DMS 273 (cell line): ENCODE measurements around the gene MXD4.
A peak's percentile ranks its signal among the peaks of the same experiment; 100 is the strongest.

ENCODE experiments used
- DNase-seq: peaks from one replicate; lab custom pipeline; 2025; ENCODE audit not compliant: unreplicated experiment; lab: John Stamatoyannopoulos, UW

The MXD4 gene

DNA sequence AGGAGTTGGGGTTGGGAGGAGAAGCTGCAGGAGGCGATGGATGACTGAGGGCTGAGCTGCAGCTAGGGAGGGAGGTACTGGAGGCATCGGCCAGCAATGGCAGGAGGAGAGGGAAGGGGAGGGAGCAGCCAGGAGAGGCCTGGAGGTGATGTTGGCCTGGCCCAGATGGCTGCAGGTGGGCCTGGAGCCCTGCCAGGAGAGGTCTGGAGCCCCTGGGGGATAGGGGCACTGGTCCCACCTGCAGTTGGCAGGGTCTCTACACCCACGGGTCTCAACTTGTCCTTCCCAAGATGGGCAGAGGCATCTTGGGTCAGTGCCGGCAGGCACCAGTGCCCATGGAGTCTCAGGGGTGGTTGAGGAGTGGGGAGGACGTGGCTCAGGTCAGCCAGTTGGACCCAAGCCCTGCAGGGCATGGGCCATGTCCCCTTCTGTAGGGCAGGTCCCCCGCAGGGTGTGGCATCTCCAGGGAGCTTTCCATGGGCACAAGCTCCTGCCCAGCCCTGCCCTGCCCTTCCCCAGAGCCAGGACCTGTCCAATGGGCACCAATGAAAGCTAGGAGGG, 2.7 kb upstream of the MXD4 start:
- DNase-seq: no peak

DNA sequence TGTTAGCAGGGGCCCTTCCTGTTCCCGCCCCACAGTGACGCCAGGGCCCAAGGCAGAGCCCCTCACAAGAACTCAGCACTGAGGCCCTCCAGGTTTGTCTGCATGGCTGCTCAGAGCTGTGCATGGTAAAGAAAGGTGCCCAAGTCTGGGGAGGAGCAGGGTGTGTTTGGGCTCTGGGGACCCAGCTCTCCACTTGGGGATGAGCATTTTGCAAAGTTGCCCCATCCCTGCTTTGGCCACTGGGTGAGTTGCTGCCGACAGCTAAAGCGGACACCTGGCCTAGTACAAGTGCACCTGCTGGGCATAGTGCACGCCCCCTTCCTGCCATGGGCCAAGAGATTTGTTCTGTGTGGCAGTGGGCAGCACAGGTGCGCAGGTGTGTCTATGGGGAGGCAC, 2.0 kb upstream of the MXD4 start:
- DNase-seq: no peak

DNA sequence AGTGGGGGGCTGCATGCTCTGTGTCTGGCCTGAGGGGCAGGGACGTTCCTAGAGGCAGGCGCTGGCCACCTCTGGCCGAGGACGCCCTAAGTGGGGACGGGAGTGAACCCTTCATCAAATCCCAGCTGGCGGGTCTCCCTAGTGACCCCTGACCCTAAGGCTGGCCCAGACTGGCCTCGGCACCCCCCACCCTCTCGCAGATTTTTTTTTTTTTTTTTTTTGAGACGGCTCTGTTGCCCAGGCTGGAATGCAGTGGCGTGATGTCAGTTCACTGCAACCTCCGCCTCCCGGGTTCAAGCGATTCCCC, 988 bp upstream of the MXD4 start:
- DNase-seq: no peak

DNA sequence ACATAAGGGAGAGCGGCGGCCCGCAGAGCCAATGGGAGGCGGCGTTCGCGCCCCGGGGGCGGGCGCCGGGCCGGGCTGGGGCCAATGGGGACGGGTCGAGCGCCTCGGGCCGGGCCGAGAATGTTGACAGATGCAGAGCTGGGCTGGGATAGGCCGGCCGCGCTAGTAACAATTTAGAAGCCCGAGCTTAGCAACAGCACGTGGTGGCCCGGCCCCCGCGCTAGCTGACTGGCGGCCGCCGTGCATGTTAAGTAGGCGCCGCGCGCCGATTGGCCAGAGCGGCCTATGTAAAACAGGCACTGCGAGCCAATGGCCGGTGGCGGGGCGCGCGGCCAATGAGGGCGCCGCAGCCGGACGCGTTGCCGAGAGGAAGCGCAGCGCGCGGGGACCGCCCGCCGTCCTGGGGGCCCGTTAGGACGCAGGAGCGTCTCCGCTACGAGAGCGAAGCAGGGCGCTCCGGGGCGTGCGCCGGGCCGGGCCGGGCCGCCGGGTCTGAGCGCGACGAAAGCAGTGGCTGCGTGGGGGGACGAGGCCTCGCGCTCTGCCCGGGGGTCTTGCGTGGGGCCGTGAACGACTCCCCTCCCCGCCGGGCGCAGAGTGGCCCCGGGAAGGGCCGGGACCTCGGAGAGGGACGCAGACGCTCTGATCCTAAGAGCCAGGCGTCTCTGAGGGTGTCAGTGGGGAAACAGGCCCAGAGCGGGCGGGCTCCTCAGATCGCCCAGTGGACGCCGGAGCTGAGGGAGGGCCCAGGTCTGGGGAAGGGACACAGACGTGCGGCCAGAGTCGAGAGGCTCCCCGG, 435 bp upstream of the MXD4 start:
- DNase-seq: peak; percentile 99

DNA sequence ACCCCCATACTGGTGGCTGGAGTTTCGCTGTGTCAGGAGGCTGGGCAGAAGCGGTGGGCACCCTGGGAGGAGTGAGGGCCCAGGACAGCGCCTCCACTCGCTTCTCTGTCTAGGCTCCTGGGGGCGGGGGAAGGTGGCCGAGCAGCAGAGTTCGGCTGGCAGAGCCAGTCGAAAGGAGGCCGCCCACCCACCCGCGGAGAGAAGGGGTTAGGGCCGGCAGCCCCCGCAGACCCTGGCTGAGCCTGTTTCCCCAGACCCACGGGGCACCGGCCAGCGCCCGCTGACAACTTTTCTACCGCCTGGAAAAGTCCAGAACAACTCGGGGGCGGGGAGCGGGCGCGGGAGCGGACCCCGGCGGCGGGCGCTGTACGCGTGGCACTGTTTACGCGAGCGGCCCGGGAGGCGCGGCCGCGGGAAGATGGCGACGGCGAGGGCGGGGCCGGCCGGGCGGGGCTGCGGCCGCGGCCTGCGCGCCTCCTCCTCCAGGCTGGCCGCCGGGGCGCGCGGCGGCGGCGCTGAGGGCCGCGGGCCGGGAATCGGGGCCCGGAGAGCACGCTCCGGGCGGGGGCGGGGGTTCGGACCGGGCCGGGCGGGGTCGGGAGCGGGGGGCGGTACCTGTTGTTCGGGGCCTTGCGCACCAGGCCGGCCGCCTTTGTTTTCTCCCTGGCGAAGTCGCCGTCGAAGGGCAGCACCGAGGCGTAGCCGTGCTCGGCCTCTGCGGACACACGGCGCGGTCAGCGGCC, 628 bp downstream of the MXD4 start:
- peak; percentile 76 for DNase-seq

DNA sequence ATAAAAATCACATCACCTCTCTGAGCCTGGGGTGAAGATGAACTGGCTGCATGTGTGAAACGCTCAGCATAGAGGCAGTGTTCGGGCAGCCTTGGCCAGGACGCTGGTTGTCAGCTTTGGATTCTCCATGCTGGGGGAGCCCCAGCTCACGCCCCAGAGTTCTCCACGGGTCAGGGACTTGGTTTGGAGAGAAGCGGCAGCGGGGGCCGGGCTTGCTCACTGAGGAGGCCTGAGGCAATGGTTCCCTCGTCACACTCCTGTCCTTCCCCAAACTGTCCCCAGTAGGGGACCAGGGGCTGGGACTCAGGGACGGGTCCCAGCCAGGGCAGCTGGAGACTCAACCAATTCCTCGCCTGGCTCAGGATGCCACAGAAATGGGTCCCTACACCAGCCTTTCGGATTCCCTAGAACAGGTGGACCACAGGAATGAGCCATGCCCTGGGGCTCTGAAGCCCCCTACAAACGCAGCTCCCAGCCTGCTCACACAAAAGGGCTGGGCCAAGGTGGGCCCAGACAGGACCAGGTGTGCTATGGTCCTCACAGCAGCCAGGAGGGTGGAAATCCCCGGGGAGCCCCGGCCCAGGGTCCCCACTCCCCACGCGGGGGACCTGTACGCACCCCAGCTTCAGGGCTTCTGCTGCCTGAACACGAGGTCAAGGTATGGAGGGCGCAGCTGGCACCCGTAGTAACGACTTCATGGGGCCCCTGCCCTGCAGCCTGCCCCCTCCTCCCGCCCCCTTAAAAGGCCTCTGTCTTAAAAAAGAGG, 1.4 kb downstream of the MXD4 start:
- DNase-seq: no peak

DNA sequence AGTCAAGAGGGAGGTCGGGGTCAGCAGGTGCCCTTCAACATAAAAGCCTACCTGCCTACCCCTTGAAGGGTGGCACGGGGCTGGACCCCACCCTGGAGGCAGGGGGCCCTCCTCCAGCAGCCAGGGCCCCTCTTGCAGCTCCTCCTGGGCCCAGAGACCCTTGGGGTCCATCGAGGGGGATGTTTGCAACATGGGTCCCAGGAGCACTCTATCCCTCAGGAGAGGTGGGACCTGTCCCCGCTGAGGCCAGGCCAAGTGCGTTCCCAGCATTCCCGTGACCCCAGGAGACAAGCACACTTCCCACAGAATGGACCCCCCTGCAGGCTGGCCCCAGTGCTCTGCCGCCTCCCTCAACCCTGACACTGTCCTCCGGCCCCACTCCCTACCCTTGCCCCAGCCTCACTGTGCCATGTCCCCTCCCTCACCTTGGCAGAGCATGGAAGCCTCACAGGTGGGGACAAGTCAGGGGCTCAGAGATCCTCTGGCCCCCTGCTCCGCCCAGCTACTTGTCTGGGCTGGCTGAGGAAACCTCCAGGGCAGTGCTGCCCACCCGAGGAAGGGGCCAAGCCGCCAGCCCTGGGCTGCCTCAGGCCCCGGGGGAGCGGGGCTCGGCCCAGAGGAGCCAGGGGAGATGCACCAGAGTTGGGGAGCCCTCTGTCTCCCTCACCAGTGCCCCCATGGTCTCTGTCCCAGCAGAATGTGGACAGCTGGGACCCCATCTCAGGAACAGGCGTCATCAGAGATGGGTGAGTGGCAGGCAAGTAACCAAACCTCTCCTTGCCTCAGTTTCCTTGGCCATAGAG, 2.2 kb downstream of the MXD4 start:
- DNase-seq: no peak

DNA sequence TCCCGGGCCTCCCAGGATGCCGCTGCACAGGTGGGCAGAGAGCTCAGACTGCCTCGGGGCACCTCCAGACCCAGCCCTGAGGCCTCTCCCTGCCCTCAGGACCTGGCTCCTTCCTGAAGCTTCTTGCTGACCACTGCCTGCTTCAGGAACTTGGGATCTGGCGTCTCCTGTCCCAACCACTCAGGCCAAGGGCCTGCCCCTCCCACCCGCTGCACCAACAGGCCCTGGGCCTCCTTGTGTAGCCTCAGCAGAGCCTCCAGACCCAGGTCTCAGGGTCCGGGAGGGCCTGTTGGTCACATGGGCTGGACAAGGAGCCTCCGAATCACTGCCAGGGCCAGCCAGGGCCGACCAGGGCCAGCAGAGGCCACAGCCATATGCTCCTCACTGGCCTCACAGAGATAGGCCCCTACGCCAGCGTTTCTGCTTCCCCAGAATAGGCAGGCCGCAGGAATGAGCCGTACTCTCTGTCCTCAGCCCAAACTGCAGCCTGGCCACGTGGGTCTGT, 2.8 kb downstream of the MXD4 start:
- no peak for DNase-seq

DNA sequence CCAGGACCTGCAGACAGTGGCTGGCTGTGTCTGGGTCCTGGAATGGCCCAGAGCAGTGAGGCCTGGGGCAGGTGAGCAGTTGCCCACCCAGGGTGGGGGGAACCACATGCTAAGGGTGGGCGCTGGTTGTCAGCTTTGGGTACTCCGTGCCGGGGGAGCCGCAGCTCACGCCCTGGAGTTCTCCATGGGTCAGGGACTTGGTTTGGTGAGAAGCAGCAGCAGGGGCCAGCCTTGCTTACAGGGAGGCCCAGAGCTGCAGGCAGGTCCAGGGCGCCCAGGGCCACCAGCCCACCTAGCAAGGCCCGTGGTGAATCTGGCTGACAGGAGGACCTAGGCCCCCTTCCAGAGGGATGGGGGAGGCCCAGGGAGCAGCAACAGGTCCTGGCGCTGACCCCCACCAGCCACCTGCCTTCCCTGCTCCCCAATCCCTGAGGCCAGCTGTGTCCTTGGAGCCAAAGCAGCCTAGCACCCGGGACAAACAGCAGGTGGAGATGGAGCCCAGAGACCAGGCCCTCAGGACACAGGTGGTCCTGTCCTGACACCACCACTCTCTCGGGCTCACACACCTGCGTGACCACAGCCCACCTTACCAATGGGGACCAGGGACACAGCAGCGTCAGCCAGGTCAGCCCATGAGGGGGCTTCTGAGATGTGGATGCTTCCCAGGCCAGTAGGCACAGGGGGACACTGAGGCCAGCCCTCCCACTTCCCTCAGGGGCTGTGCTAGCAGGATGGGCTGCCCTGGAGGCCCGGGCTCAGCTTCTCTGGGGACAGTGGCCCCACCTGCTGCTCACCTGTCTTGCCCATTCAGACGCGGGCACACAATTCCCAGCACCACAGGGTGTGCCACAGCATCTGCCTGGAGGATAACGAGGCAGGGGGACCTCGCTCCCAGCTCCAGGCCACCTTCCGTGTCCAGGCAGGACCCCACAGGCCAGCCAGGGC, 3.5 kb downstream of the MXD4 start:
- no peak for DNase-seq

DNA sequence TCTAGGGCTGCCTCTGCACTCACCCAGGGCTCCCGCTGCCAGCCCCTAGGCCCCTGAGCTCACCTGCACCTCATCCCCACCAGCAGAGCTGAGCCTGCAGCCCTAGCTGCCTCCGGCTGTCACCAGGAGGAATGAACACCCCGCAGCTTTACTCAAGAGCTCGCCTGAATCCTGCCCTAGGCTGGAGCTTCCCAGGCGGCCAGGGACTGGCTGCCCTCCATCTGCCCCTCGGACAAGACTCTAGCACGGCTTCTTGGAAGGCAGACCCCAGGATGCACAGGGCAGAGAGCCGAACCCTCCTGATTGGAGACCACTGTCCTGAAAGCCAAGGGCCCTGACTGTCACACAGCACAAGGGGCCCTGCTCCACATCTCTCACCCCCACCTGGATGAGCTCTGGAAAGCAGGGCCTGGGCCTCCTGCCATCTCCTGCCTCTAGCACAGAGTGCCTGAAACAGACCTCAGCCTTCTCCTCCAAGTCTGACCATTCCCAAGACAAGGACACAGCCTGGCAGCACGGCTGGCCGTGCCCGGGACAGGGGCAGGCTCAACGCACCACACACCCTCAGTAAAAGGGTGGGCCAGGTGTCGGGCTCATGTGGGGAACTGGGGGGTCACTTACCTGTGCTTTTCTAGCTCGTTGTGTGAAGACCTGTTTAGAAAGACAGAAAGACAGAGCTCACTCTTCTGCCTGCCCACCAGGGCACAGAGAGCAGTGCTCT, 4.4 kb downstream of the MXD4 start:
- no peak for DNase-seq

DNA sequence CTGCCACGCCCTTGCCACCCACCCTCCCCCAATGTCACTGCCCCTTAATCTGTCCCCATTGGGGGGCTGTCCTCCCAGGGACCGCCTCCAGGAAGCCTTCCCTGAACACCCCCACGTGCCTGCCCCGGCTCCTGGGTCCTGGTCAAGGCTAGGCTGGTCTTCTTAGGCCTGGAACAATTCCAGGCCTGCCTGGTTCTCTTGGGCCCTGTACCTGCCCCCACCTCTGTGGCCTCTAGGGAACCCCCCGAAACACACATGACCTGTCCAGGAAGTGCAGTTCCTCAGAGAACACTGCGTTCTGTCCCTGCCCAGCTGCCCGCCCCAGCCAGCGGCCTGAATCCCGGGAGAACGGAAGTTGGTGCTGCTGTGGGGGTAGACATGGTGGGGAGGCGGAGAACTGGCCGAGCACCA, 5.1 kb downstream of the MXD4 start:
- no peak for DNase-seq

DNA sequence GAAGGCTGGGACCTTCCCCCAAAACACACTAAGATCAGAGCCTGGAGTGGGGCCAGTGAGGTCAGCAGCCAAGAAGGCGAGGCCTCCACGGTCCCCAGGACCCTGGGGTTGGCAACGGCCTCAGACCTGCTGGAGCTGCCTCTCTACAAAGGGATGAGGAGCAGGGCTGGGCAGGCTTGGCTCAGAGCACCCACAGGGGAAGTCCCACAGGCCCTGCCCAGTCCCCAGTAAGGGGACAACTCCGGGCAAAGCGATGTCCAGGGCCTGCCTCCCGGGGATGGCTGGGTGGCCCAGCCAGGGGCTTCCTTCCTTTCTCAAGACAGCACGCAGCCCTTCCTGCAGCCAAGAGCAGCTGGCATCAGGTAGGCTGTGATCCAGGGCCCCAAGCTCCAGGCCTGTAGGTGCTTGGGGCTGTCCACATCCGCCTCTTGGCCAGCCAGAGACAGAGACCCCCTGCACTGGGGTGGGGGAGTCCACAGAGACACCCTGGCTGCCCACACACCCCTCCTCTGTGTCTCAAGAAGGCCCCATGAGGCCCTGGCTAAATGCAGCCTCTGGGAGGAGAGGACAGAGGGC, 5.7 kb downstream of the MXD4 start:
- no peak for DNase-seq

DNA sequence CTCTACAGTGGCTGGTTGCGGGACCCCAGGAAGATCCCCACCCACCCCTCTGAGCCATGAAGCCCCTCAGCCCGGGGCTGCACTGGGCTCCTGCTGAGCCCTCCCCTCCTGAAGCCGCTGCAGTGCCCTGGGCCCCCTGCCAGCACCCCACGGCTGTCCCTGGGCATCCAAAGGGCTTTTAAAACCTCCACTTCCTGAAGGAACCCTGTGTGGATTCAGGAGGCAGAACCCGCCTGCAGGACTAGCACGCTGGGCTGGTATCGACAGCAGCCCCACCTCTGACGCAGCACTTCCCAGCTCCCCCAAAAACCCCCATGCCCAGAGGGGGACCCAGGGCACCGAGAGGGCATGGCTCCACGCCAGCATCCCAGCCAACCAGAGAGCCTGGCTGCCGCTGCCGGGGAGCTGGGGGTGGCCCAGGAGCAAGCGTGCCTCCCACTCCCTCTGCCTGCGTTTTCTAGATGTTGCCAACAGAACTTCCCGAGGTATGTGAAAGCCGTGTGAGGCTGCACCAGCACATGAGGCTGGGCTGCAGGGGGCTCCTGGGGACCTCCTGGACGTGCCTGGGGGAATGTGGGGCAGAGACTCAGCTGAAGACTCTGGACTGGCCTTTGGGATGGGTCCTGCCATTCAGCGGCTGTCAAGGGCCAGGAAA, 6.3 kb downstream of the MXD4 start:
- DNase-seq: no peak

DNA sequence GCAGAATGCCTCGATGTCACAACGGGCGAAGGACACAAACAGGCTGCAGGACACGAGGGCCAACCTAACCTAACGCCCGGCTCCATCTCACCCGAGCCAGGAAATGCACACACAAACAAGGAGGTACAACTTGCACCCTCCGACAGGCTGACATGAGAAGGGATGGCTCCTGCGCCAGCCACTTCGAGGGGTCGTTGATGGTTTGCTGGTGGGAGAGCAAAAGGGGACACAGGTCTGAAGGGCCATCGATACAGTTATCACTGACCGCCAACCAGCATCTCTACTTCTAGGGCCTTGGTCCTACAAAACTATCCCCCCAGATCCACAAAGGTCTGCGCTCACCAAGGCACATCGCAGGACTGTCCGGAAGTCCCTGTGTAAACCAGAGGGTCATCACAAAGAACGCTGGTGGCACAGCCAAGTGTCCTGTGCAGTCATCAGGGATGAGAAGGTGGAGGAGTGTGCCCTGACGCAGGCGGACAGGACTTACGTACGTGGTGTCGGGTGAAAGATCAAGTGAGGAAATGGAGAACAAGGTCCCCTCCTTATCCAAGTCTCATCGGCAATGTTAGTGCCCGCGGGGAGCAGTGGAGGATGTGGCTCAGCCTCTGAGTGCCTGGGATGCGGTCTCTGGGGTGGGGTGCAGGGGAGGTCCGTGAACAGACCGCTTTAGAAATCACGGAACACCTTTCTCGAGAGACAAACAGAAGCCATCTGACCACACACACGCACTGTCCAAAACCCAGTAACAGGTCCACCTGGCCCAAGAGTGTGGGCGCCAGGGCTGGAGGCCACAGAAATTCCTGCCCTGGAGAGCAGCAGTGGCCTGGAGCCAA, 7.0 kb downstream of the MXD4 start:
- DNase-seq: no peak

DNA sequence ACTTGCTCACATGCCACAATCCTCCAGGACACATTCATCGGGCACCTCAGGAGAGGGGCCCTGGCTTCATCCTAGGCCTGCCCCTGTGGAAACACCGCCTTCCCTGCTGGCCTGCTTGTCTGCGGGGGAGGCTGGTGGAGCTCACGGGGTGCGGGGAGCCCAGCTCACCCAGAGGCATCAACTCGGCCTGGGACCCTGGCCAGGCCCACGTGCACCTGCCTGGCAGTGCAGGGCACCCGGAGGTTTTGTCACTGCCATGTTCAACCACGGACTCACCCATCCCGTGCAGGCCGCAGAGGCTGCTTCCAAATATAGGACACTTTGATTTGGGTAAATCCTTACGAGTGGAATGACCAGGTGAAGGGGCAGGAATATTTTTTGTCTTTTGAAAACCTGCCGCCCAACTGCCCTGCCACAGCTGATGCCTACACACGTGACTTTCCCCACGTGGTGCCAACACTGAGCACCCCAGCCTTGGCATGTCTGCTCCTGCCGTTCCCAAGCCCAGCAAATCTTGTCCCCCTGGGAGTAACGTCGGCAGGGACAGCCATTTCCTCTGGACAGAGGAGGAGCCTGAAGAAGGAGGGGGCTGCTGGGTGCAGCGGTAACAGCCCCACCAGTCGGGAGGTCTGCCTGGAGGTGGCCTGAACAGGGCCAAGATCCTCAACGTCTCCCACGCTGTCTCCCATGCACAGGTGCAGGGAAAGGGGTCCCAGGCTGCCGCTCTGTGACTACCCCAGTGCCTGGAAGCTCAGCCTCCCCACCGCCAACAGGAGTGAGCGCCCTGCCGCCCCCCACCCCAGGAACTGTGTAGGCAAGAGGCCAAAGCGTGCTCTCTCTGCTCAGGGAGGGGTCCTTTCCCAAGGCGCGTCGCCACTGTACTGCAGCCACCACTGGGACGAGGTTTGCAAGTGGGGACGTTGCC, 8.5 kb downstream of the MXD4 start:
- DNase-seq: no peak

DNA sequence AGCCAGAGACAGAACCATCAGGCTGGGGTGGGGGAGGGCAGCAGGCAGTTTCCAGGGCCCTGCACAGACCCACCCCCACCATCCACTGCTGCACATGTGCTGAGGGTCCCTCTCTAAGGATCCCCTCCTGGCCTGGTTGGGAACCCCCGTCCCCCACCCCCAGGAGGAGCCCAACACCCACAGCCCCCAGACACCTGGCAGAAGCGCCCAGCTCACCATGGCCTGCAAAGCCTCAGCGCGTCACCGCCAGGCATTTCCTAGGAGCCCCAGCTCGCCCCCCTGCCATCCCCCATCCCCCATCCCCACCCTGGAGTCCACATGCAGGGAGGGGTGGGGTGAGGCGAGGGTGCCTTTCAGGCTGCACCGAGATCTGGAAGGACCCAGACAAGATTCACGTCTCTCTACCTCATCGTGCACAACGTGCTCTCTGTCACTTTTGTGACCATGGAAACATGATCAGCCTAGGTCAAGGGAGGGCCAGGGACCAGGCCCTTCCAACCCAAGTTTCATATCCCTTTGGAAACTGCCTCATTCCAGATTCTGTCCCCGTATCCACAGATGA, 9.3 kb downstream of the MXD4 start:
- DNase-seq: no peak
